Hepatocyte (in vitro differentiated cells): ENCODE measurements around the gene PLCL1. TPM values are rescaled to one million over a fixed set of nuclear protein-coding genes. Genes with fewer than 3 reads are reported as not detected.

ENCODE experiments used
- DNase-seq: peaks from one replicate; pipeline ENCODE4 v3.0.0-alpha.2; 2016; ENCODE audit warnings: low spot score
- H2AFZ ChIP-seq: fragments of 200-600 bp; sonication (generic); 2 replicates; pipeline ENCODE4 v1.6.0; 2016; ENCODE audit warnings: antibody characterized with exemption, mild to moderate bottlenecking
- H3K27ac ChIP-seq: fragments of 200-600 bp; sonication (generic); 2 replicates; pipeline ENCODE4 v1.5.1; 2016; ENCODE audit warnings: mild to moderate bottlenecking
- H3K27me3 ChIP-seq: fragments of 200-600 bp; sonication (generic); 2 replicates; pipeline ENCODE4 v1.6.1; 2016
- H3K36me3 ChIP-seq: fragments of 200-600 bp; sonication (generic); replicated peaks from 2 replicates; pipeline ENCODE4 v1.5.1; 2016; ENCODE audit warnings: low read depth; ENCODE audit not compliant: insufficient read depth
- H3K4me1 ChIP-seq: fragments of 200-600 bp; sonication (generic); 2 replicates; pipeline ENCODE4 v1.5.1; 2016; ENCODE audit warnings: mild to moderate bottlenecking, moderate library complexity; ENCODE audit not compliant: insufficient read depth
- H3K4me2 ChIP-seq: fragments of 200-600 bp; sonication (generic); 2 replicates; pipeline ENCODE4 v1.6.0; 2016
- H3K4me3 ChIP-seq: fragments of 200-600 bp; sonication (generic); 2 replicates; pipeline ENCODE4 v1.5.1; 2016; ENCODE audit warnings: mild to moderate bottlenecking
- H3K79me2 ChIP-seq: fragments of 200-600 bp; sonication (generic); 2 replicates; pipeline ENCODE4 v1.6.0; 2017; ENCODE audit warnings: mild to moderate bottlenecking
- H3K9me2 ChIP-seq: fragments of 200-600 bp; sonication (generic); replicated peaks from 2 replicates; pipeline ENCODE4 v1.6.0; 2017; ENCODE audit warnings: mild to moderate bottlenecking; ENCODE audit not compliant: insufficient read depth
- H3K9me3 ChIP-seq: fragments of 200-600 bp; sonication (generic); 2 replicates; pipeline ENCODE4 v1.5.1; 2016; ENCODE audit warnings: low read depth, mild to moderate bottlenecking
- H4K20me1 ChIP-seq: fragments of 200-600 bp; sonication (generic); 2 replicates; pipeline ENCODE4 v1.6.0; 2016; ENCODE audit warnings: mild to moderate bottlenecking; ENCODE audit not compliant: insufficient read depth, poor library complexity, severe bottlenecking
- EZH2 ChIP-seq: fragments of 200-600 bp; sonication (generic); IDR thresholded peaks from 2 replicates; pipeline ENCODE4 v1.6.1; 2016; ENCODE audit warnings: antibody characterized with exemption, mild to moderate bottlenecking, borderline replicate concordance
- EZH2phosphoT487 ChIP-seq: fragments of 200-600 bp; sonication (generic); IDR thresholded peaks from one replicate; pipeline ENCODE4 v1.6.1; 2018; ENCODE audit warnings: antibody characterized with exemption, mild to moderate bottlenecking, low read depth, moderate library complexity; ENCODE audit not compliant: unreplicated experiment, severe bottlenecking
- WGBS: methylation state at CpG from one replicate; pipeline ENCODE4 v1.1.6; 2016; ENCODE audit warnings: low lambda C conversion rate; ENCODE audit errors: missing lambda C conversion rate; 5-methylcytosine and 5-hydroxymethylcytosine counted together
- polyA plus RNA-seq: library from polyadenylated mRNA; unstranded; fragments of >200 nt; fragmentation: Nextera tagmentation; extraction: Ambion mirVana; gene quantifications from 2 replicates; pipeline ENCODE4 v1.2.1, GENCODE V29; 2016
- total RNA-seq: library from RNA; depleted of rRNA; stranded (reverse); fragments of >200 nt; gene quantifications from 2 replicates; pipeline ENCODE4 v1.2.3, GENCODE V29; 2014
- TF ChIP-seq, protein P1 (sequence below): fragments of 200-600 bp; sonication (generic); IDR thresholded peaks from 2 replicates; pipeline ENCODE4 v1.5.1; 2016; ENCODE audit warnings: antibody characterized with exemption, mild to moderate bottlenecking; ENCODE audit not compliant: poor library complexity

PLCL1 gene
- total RNA-seq (2.2 and 2.4 TPM in 2 replicates), polyA plus RNA-seq (0.37 and 0.43 TPM in 2 replicates)

DNA sequence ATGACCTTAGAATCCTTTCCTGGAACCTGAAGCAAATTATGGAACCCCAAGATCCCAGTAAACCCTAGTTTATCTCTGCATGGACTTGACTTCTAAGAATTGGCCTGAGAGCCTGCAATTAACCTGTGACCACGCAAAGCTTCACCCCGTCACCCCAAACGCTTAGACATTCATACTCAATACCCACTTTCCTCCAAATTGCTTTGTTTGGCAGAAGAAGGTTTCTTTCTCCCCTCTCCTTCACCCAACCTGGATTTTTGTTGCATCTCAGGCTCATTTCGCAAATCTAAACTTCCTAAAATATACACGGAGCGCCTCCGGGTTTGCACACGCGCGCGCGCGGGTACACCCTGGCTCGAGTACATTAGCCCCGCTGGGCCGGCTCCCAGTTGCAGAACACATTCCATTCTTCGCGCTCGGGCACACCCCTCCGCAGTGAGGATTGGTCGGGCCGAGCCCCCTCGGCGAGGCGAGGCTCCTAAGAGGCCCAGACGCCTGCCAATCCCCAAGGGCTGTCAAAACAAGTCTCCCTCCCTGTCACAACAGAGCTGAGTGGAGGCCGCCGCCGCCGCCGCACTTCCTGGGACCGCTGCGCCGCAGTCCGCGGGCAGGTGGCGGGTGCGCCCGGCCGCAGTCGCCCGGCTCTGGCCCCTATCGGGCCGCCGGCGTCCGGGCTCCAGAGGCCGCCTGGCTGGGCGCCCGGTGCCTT lies at the start of gene PLCL1:
Gene PLCL1, plus strand, starts transcription at position 545 of the 709 bp plus-strand sequence.
- Histone ChIP-seq H4K20me1 (no peaks in the 10 kb centered on the region), H3K27me3 (peaks cover 28% of the 10 kb centered on the region), H3K9me3 (no peaks in the 10 kb centered on the region), H2AFZ (peak within 1 kb of the TSS; percentile 60), H3K4me2 (peak within 1 kb of the TSS; percentile 89), H3K79me2 (no peaks in the 10 kb centered on the region), H3K4me3 (peak within 1 kb of the TSS; percentile 76), H3K4me1 (peaks cover 5% of the 10 kb centered on the region), H3K36me3 (no peaks in the 10 kb centered on the region), H3K9me2 (no peaks in the 10 kb centered on the region), H3K27ac (no peak within 1 kb of the TSS)
- TF ChIP-seq, protein P1, sequence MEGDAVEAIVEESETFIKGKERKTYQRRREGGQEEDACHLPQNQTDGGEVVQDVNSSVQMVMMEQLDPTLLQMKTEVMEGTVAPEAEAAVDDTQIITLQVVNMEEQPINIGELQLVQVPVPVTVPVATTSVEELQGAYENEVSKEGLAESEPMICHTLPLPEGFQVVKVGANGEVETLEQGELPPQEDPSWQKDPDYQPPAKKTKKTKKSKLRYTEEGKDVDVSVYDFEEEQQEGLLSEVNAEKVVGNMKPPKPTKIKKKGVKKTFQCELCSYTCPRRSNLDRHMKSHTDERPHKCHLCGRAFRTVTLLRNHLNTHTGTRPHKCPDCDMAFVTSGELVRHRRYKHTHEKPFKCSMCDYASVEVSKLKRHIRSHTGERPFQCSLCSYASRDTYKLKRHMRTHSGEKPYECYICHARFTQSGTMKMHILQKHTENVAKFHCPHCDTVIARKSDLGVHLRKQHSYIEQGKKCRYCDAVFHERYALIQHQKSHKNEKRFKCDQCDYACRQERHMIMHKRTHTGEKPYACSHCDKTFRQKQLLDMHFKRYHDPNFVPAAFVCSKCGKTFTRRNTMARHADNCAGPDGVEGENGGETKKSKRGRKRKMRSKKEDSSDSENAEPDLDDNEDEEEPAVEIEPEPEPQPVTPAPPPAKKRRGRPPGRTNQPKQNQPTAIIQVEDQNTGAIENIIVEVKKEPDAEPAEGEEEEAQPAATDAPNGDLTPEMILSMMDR, result no peak
- no peak for TF ChIP-seq EZH2phosphoT487
- no peak for TF ChIP-seq EZH2
- peak; percentile 92 for DNase-seq
- WGBS, result 2% methylated on average over 45 of the region's 50 CpGs

DNA sequence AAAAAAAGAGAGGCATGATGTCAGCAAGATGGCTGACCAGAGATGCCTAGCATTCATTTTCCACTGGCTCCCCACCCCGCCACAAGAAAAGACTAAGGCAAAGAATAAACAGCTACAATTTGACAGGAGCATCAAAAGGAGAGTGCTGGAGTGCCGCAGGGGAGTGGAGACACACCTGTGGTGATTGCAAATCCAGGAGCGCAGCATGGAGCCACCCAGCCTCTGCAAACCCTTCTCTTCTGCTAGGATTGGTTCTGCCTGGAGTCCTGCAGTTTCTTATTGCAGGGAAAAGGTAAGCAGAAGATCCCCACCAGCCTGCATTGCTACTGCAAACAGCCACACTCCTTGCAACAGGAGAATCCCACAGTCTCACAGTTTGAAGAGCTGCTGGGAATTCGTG lies 45.4 kb upstream of the PLCL1 start:
- no peak overlapping the region for H2AFZ ChIP-seq

DNA sequence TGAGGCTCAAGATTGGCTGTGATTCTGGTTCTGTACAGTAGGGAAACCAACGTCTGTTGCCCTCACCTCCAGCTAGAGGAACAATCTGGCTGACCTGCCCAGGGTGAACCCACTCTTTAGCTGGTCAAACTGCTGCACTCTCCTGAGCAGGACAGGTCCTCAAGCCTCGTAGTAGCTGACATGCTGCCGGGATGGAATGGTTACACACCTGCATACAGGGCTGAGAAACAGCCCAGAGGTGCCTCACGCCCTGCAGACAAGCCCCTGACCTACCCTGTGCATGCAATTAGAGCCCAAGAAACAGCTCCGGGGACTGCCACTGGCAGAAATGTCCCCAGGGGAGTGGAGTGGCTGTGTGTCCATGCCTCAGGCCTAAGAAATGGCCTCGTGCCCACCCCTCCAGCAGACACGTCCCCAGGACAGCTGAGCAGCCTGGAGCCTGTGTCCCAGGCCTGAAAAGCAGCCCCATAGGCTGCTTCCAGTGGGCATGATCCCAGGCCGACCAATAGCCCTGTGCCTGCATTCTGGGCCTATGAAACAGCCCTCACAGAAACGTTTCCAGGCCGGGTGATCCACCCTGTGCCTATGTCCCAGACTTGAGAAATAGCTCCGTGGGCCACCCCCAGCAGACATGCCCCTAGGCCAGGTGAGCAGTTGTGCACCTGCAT lies 44.6 kb upstream of the PLCL1 start:
- H3K9me2 ChIP-seq, result no peaks in the 10 kb centered on the region
- no peak for TF ChIP-seq EZH2
- WGBS, result 85% methylated on average over 11 of the region's 11 CpGs

More for the DNA sequence above, 45.4 kb upstream of the PLCL1 start:
- H3K9me2 ChIP-seq, result no peaks in the 10 kb centered on the region
- no peaks in the 10 kb centered on the region for H4K20me1 ChIP-seq
- H3K4me3 ChIP-seq, result no peak overlapping the region
- H3K79me2 ChIP-seq, result no peaks in the 10 kb centered on the region
- H3K4me1 ChIP-seq, result no peaks in the 10 kb centered on the region
- no peaks in the 10 kb centered on the region for H3K27me3 ChIP-seq
- no peak overlapping the region for H3K4me2 ChIP-seq
- H3K36me3 ChIP-seq, result no peaks in the 10 kb centered on the region
- H3K27ac ChIP-seq, result no peak overlapping the region
- WGBS, result 80% methylated on average over 4 of the region's 4 CpGs
- H3K9me3 ChIP-seq, result no peaks in the 10 kb centered on the region
- TF ChIP-seq EZH2phosphoT487, result no peak
- TF ChIP-seq, protein P1, result no peak
- TF ChIP-seq EZH2, result no peak
- DNase-seq, result no peak

DNA sequence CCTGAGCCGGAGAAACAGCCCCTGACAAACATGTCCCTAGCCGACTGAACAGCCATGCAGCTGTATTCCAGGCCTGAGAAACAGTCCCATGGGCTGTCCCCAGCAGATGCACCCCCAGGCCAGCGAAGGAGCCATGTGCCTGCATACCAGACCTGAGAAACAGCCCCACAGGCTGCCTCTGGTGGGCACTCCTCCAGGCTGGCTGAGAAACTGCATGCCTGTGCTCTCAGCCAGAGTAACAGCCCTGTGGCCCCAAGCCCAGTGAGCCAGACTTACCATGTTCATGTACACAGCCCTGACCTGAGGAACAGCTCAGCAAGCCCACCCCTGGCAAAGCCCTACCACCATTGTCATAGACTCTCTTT lies 44.1 kb upstream of the PLCL1 start:
- Histone ChIP-seq H4K20me1 (no peaks in the 10 kb centered on the region), H3K4me2 (no peak overlapping the region), H3K79me2 (no peaks in the 10 kb centered on the region), H3K27ac (no peak overlapping the region), H3K9me2 (no peaks in the 10 kb centered on the region), H3K36me3 (no peaks in the 10 kb centered on the region), H3K9me3 (no peaks in the 10 kb centered on the region), H3K4me1 (no peaks in the 10 kb centered on the region), H3K27me3 (no peaks in the 10 kb centered on the region), H3K4me3 (no peak overlapping the region), H2AFZ (no peak overlapping the region)
- no peak for TF ChIP-seq EZH2phosphoT487
- TF ChIP-seq, protein P1, result no peak
- TF ChIP-seq EZH2, result no peak
- DNase-seq, result no peak
- 92% methylated on average over 3 of the region's 3 CpGs for WGBS

More for the DNA sequence above, 44.6 kb upstream of the PLCL1 start:
- no peaks in the 10 kb centered on the region for H3K4me1 ChIP-seq
- no peak overlapping the region for H2AFZ ChIP-seq
- no peak overlapping the region for H3K27ac ChIP-seq
- no peaks in the 10 kb centered on the region for H4K20me1 ChIP-seq
- H3K27me3 ChIP-seq, result no peaks in the 10 kb centered on the region
- H3K36me3 ChIP-seq, result no peaks in the 10 kb centered on the region
- no peaks in the 10 kb centered on the region for H3K79me2 ChIP-seq
- H3K9me3 ChIP-seq, result no peaks in the 10 kb centered on the region
- no peak overlapping the region for H3K4me3 ChIP-seq
- no peak overlapping the region for H3K4me2 ChIP-seq
- no peak for DNase-seq
